OCI-LY1 (cell line): ENCODE results near the gene ZNF506.
"Not testable (repeated sequence)": the region's sequence is repeated elsewhere in the genome, so short reads cannot be mapped to it uniquely, and the experiment has no call there.

Experiments used
- CTCF ChIP-seq: fragments of 200-600 bp; sonication (generic), shearing (Covaris generic); IDR thresholded peaks from 2 replicates; pipeline ENCODE4 v1.5.1; 2017; ENCODE audit warnings: mild to moderate bottlenecking, antibody characterized with exemption, low read length, moderate library complexity, mixed read lengths
- EZH2 ChIP-seq: fragments of 200-600 bp; sonication (generic), shearing (Covaris generic); IDR thresholded peaks from 2 replicates; pipeline ENCODE4 v1.8.0; 2017; ENCODE audit warnings: borderline replicate concordance, mixed run types, mild to moderate bottlenecking, antibody characterized with exemption, low read length, moderate library complexity, mixed read lengths

- not testable (repeated sequence) for TF ChIP-seq CTCF, EZH2
Measured at GRCh38 chr19:19743921-19744320, 77.6 kb downstream of the ZNF506 start.
